HG02588 (cell line): ENCODE results near the gene SOWAHD.
"Not testable (repeated sequence)": the region's sequence is repeated elsewhere in the genome, so short reads cannot be mapped to it uniquely, and the experiment has no call there.

Experiments
- ATAC-seq: cut with Tn5 transposase; IDR thresholded peaks from one replicate; pipeline ENCODE4 v1.9.1; 2021; ENCODE audit warnings: mild to moderate bottlenecking, moderate library complexity; ENCODE audit not compliant: unreplicated experiment

The SOWAHD gene, protein sequence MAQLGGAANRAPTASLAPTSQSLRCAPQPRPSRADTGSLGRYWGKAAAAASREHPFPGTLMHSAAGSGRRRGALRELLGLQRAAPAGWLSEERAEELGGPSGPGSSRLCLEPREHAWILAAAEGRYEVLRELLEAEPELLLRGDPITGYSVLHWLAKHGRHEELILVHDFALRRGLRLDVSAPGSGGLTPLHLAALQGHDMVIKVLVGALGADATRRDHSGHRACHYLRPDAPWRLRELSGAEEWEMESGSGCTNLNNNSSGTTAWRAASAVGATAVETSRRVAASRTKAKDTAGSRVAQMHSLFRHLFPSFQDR

GRCh38 chrX:119757979-119758730, at the start of gene SOWAHD:
Gene SOWAHD, plus strand, starts transcription at chrX:119758588. Its CDS starts 80 bp downstream, at chrX:119758668.
- ATAC-seq = no peak

- ATAC-seq = no peak
Measured at GRCh38 chrX:119708936-119709335, 49.5 kb upstream of the SOWAHD start.

DNA sequence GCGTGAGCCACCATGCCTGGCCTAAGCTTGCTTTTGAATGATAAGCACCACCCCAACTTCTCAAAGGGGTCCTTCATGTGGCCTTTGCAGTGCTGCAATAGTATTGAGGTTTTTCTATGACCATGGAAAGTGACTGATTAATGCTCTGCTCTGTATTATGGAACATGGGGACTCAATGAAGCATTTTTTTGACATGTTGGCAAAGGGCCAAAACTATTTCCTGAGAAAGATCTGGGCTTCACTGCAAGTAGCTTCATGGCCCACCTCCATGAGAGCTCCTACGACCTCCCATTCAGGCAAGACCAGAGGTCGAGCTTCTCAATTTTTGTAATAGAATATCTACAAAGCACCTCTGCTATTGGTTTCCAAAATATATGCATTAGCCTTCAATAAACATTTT, 48.8 kb upstream of the SOWAHD start:
- no peak for ATAC-seq

DNA sequence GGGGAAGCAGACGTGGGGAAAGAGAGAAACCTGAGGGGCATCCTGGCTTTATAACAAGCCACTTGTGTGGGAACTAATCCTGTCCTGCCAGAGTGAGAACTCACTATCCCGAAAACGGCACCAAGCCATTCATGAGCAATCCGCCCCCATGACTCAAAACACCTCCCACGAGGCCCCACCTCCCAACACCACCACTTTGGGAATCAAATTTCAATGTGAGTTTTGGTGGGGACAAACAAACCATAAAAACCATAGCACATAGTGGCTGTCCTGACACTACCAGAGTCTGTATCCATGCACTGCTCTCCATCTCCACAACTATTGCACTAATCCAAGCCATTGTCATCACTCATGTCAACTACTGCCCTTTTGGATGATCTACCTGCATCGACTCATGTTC, 36.9 kb upstream of the SOWAHD start:
- ATAC-seq = no peak

DNA sequence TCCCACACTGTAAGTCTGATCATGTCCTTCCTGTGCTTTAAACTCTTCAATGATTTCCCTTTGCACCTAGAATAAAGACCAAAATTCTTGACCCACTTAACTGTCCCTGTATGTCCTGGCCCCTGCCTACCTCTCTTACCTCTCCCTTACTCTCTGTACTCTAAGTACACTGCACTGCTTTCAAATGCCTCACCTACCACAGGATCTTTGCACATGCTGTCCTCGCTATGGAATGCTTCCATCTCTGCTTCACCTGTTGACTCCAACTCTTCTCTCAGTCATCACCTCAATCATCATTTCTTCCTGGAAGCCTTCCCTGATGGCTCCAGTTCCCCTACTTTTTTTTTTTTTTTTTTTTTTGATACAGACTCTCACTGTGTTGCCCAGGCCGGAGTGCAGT, 36.5 kb upstream of the SOWAHD start:
- ATAC-seq = no peak

GRCh38 chrX:119726900-119727555, 31.4 kb upstream of the SOWAHD start:
- no peak for ATAC-seq

GRCh38 chrX:119728487-119728886, 29.9 kb upstream of the SOWAHD start:
- ATAC-seq = no peak

- no peak for ATAC-seq
Measured at GRCh38 chrX:119729408-119730201, 28.8 kb upstream of the SOWAHD start.

DNA sequence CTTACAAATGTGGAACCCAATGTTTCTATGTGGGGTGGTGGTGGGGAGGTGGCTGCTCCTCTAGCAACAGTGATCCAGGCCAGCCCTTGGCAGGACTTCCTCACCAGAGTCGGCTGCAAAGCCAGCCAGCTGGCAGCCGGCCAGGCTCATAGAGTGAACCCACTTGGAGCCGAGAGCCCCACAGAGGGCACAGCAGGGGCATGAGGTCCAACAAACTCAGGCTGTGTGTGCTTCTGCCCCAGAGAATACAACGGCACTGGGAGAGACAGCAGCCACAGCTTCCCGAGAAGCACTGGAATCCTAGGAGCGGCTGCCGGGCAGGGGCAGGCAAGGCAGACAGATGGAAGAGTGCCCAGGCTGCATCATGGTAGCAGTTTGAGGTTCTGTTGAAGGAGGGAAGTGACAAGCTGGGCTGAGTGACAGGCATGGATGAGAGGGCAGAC, 23.5 kb upstream of the SOWAHD start:
- ATAC-seq = no peak

GRCh38 chrX:119735467-119735866, 22.9 kb upstream of the SOWAHD start:
- ATAC-seq = no peak

- no peak for ATAC-seq
Measured at GRCh38 chrX:119736206-119736764, 22.1 kb upstream of the SOWAHD start.

DNA sequence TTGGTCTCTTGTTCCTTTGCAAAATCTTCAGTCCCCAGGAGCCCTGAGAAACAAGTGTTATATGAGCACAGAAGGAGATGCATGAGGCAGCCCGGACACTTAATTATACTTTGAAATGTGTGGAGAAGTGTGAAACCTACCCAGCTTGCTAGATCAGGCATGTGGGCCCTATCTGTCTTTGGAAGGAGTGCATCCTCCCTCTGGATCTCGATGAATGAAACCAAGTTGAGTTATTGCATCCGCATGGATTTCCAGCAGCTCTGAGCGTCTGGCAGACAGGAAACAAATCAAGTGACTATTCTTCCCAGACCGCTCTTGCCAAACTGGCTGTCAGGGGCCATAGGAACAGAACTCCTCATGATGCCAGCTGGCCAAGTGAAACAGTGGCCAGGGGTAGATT, 19.6 kb upstream of the SOWAHD start:
- ATAC-seq = no peak

DNA sequence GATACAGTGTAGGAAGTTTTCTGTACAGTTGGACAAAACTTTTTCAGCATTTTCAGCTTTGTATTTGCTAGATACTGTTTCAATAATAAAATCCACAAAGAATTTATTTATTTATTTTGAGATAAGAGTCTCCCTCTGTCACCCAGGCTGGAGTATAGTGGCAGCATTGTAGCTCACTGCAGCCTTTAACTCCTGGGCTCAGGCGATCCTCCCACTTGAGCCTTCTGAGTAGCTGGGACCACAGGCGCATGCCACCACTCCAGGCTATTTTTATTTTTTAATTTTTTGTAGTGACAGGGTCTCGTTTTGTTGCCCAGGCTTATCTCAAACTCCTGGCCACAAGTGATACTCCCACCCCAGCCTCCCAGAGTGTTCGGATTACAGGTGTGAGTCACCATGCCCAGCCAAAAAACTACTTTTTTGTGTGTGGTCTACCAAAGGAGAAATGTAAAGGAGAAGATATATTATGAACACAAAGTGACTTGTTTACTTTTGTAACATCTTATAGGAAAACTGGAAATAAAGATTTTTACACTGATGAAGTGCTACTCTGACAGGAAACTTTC, 13.0 kb upstream of the SOWAHD start:
- no peak for ATAC-seq

DNA sequence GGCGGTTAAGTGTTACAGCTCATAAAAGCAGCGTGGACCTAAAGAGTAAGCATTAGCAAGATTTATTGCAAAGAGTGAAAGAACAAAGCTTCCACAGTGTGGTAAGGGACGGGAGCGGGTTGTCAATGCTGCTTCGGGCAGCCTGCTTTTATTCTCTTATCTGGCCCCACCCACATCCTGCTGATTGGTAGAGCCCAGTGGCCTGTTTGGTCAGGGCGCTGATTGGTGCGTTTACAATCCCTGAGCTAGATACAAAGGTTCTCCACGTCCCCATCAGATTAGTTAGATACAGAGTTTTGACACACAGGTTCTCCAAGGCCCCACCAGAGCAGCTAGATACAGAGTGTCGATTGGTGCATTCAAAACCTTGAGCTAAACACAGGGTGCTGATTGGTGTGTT, 8.3 kb upstream of the SOWAHD start:
- not testable (repeated sequence) for ATAC-seq

DNA sequence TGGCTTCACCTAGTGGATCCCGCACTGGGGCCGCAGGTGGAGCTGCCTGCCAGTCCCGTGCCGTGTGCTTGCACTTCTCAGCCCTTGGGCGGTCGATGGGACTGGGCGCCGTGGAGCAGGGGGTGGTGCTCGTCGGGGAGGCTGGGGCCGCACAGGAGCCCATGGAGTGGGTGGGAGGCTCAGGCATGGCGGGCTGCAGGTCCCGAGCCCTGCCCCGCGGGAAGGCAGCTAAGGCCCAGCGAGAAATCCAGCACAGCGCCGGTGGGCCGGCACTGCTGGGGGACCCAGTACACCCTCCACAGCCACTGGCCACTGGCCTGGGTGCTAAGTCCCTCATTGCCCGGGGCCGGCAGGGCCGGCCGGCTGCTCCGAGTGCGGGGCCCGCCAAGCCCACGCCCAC, 7.6 kb upstream of the SOWAHD start:
- ATAC-seq = not testable (repeated sequence)

DNA sequence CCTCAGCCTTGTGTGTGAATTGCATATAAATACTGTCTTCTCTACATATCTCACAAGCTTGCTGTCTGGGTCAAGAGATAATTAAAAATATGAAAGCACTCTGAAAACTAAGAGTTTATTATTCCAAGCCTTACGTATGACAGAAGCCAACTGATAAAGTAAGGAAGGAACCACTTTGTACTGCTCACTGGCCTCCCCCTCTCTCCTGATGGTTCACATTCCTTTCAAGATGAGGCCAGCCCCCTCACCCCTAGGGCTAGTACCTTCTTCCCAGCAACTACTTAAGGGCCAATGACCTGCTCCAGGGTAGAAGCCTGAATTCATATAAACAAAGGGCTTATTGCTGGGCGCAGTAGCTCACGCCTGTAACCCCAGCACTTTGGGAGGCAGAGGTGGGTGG, 5.4 kb upstream of the SOWAHD start:
- no peak for ATAC-seq

- ATAC-seq = no peak
Measured at GRCh38 chrX:119753639-119754257, 4.6 kb upstream of the SOWAHD start.

DNA sequence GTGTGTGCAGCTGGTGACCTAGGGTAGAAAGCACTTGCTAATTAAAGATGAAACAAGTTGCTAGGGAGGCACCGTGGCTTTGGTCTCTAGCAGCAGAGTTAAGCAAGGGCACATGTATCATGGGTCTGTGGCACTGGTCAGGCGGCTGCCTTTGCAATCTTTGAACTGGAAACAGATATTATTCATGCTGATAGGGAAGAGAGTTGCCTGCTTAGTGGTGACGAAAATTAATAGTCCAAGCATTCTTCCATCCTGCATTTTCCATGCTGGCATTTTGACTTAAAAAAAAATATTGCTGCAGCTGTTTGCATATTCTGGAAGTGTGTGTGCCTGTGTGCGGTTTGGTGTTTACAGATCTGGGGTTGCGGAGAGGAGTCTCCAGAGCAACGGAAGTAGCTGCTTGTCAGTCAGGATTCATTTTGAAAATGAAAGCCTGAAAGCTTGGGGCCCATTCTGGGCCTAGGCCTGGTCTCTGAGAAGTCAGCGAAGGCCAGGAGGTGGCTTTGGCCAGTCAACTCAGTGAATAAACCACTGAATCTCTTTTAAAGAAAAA, 2.3 kb upstream of the SOWAHD start:
- peak; percentile 64 for ATAC-seq

DNA sequence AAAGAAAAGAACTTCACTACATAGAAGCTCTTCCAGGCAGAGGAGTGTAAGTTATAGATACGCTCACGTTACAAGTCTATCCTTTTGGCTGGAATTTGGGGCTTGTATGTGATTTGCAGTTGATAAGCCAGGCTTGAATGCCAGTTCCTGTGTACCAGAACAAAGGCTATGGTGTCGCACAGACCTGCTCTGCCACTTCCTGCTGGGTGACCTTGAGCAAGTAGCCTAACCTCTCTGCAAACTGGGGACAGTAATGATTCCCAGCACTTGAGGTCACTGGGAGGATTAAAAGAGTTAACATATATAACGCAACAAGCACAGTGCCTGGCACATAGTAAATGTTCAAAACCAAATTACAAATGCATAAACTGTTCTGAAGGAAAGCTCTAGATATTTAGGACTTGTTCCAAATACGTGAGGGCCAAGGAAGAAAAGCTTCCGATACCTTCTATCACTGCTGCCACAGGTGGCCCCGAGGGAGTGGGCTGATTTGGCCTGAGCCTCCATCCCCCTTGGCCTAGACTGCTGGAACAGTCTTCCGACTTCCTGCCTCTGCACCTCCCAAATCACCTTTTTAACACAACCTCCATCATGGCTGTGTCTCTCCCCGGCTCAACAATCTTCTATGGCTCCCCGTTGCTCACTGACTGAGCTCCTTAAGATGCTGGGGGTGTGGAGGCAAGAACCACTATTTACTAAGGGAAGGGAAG, 1.3 kb upstream of the SOWAHD start:
- no peak for ATAC-seq
